Measurements from ENCODE around the gene GMPR2. TPM values are rescaled to one million over a fixed set of nuclear protein-coding genes. Genes with fewer than 3 reads are reported as not detected.

The GMPR2 gene
- total RNA-seq, 1 experiment from 2014 or later: 85.8 TPM

GRCh38 chr14:24266344-24267244, 33.9 kb downstream of the GMPR2 start:
- H3K27me3 ChIP-seq (replicated peaks; ENCODE audit: insufficient read depth, low read depth, low read length, poor library complexity): no peaks in the 10 kb centered on the region
- DNase-seq (ENCODE audit: low spot score): no peak
- H3K9me3 ChIP-seq (ENCODE audit: low read depth, low read length, poor library complexity, severe bottlenecking): no peaks in the 10 kb centered on the region
- POLR2A ChIA-PET (ENCODE audit: low non-redundant PET): no interaction called here
- no peak for TF ChIP-seq EZH2 (IDR thresholded peaks at IDR 0.05; ENCODE audit: borderline replicate concordance, low read depth, low read length, poor library complexity, severe bottlenecking)
- TF ChIP-seq, protein P1, sequence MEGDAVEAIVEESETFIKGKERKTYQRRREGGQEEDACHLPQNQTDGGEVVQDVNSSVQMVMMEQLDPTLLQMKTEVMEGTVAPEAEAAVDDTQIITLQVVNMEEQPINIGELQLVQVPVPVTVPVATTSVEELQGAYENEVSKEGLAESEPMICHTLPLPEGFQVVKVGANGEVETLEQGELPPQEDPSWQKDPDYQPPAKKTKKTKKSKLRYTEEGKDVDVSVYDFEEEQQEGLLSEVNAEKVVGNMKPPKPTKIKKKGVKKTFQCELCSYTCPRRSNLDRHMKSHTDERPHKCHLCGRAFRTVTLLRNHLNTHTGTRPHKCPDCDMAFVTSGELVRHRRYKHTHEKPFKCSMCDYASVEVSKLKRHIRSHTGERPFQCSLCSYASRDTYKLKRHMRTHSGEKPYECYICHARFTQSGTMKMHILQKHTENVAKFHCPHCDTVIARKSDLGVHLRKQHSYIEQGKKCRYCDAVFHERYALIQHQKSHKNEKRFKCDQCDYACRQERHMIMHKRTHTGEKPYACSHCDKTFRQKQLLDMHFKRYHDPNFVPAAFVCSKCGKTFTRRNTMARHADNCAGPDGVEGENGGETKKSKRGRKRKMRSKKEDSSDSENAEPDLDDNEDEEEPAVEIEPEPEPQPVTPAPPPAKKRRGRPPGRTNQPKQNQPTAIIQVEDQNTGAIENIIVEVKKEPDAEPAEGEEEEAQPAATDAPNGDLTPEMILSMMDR (conservative IDR thresholded peaks at IDR 0.05; ENCODE audit: low read depth, low read length): no peak
- no peaks in the 10 kb centered on the region for H3K36me3 ChIP-seq (ENCODE audit: insufficient read depth, low read length, poor library complexity, severe bottlenecking)
- H3K4me3 ChIP-seq (ENCODE audit: low read depth, low read length, poor library complexity, severe bottlenecking): no peak overlapping the region
- no peak overlapping the region for H3K27ac ChIP-seq (ENCODE audit: low read depth, low read length, poor library complexity, severe bottlenecking)
- BruUV-seq (replicated peaks): no TSS peak
- CTCF ChIA-PET: no interaction called here
- intact Hi-C loops (cut with micrococcal nuclease; ENCODE audit: unreplicated experiment): no loop called here
- H3K4me1 ChIP-seq (ENCODE audit: insufficient read depth, low read length, poor library complexity, severe bottlenecking): peaks cover 4% of the 10 kb centered on the region

DNA sequence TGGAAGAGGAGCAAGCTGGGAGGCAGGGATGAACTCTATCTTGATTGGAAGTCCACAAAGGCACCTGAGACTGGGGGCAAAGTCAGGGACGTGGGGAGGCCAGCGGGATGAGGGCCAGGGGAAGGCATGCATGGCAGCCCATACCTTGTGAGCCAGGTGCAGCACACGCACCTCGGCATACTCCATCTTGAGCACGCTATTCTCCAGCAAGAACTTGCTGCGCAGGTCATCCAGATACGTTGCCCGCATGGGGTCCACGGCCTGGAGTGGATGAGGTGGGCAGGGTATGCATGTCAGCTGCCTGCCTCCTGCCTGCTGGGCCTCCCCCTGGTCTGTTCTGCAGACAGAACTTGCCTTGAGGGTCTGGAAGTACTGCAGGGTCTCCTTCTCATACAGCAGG, 34.8 kb downstream of the GMPR2 start:
- TF ChIP-seq, protein P1 (conservative IDR thresholded peaks at IDR 0.05; ENCODE audit: low read depth, low read length): no peak
- no peak for TF ChIP-seq EZH2 (IDR thresholded peaks at IDR 0.05; ENCODE audit: borderline replicate concordance, low read depth, low read length, poor library complexity, severe bottlenecking)
- POLR2A ChIA-PET (ENCODE audit: low non-redundant PET): no interaction called here
- no TSS peak for BruUV-seq (replicated peaks)
- H3K4me3 ChIP-seq (ENCODE audit: low read depth, low read length, poor library complexity, severe bottlenecking): no peak overlapping the region
- intact Hi-C loops (cut with micrococcal nuclease; ENCODE audit: unreplicated experiment): no loop called here
- H3K27me3 ChIP-seq (replicated peaks; ENCODE audit: insufficient read depth, low read depth, low read length, poor library complexity): no peaks in the 10 kb centered on the region
- DNase-seq (ENCODE audit: low spot score): no peak
- CTCF ChIA-PET: no interaction called here
- no peak overlapping the region for H3K27ac ChIP-seq (ENCODE audit: low read depth, low read length, poor library complexity, severe bottlenecking)
- H3K9me3 ChIP-seq (ENCODE audit: low read depth, low read length, poor library complexity, severe bottlenecking): no peaks in the 10 kb centered on the region
- peaks cover 4% of the 10 kb centered on the region for H3K4me1 ChIP-seq (ENCODE audit: insufficient read depth, low read length, poor library complexity, severe bottlenecking)
- no peaks in the 10 kb centered on the region for H3K36me3 ChIP-seq (ENCODE audit: insufficient read depth, low read length, poor library complexity, severe bottlenecking)

DNA sequence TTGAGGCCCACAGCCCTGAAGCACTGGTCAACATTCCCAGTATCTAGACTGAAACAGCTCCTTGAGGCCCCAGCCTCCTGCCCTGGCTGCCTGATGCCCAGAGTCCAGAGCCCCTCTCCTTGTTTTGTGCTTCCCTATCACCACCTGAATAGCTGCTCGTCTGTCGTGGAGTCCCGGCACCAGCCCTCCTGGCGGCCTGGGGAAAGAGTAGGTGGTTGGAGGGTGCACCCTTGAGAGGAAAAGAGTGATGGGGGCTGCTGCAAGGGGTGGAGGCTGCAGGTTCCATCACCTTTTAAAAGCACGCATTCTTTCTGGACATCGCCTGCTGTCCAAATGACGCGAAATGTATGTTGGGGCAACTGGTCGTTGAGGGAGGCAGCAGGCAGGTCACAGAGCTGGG, 35.5 kb downstream of the GMPR2 start:
- Histone ChIP-seq H3K4me3 (ENCODE audit: low read depth, low read length, poor library complexity, severe bottlenecking) (no peak overlapping the region), H3K9me3 (ENCODE audit: low read depth, low read length, poor library complexity, severe bottlenecking) (no peaks in the 10 kb centered on the region), H3K4me1 (ENCODE audit: insufficient read depth, low read length, poor library complexity, severe bottlenecking) (peaks cover 4% of the 10 kb centered on the region), H3K27ac (ENCODE audit: low read depth, low read length, poor library complexity, severe bottlenecking) (no peak overlapping the region), H3K27me3 (replicated peaks; ENCODE audit: insufficient read depth, low read depth, low read length, poor library complexity) (no peaks in the 10 kb centered on the region), H3K36me3 (ENCODE audit: insufficient read depth, low read length, poor library complexity, severe bottlenecking) (no peaks in the 10 kb centered on the region)
- intact Hi-C loops (cut with micrococcal nuclease; ENCODE audit: unreplicated experiment): no loop called here
- TF ChIP-seq EZH2 (IDR thresholded peaks at IDR 0.05; ENCODE audit: borderline replicate concordance, low read depth, low read length, poor library complexity, severe bottlenecking): no peak
- TF ChIP-seq, protein P1 (conservative IDR thresholded peaks at IDR 0.05; ENCODE audit: low read depth, low read length): no peak
- CTCF ChIA-PET: no interaction called here
- BruUV-seq (replicated peaks): no TSS peak
- DNase-seq (ENCODE audit: low spot score): no peak
- POLR2A ChIA-PET (ENCODE audit: low non-redundant PET): no interaction called here
